Liver (tissue), 9 donors: ENCODE measurements around the gene FURIN. TPM values are rescaled to one million over a fixed set of nuclear protein-coding genes. Genes with fewer than 3 reads are reported as not detected.

Source experiments
- DNase-seq: peaks from one replicate; pipeline ENCODE4 v3.0.0-alpha.2; 2017; ENCODE audit warnings: low spot score
- H3K27ac ChIP-seq, 2 donors: one replicate each; pipeline ENCODE4 v1.7.0; 2013; ENCODE audit warnings: inconsistent platforms in 2 of 2, low read length in 2 of 2, control low read depth in 1 of 2, low read depth in 1 of 2, mild to moderate bottlenecking in 1 of 2
- H3K27me3 ChIP-seq, 4 donors: one replicate each; pipeline versions ENCODE4 v1.6.1 to v1.7.0; 2013; ENCODE audit warnings: low read length in 3 of 4, inconsistent platforms in 1 of 4, mild to moderate bottlenecking in 1 of 4, moderate library complexity in 1 of 4; ENCODE audit not compliant: control insufficient read depth in 4 of 4, insufficient read depth in 4 of 4
- H3K36me3 ChIP-seq, 4 donors: one replicate each; pipeline versions ENCODE4 v1.6.1 to v1.7.0; 2013; ENCODE audit warnings: low read length in 3 of 4, mild to moderate bottlenecking in 3 of 4, low read depth in 1 of 4, moderate library complexity in 1 of 4; ENCODE audit not compliant: control insufficient read depth in 4 of 4, insufficient read depth in 3 of 4
- H3K4me1 ChIP-seq, 4 donors: one replicate each; pipeline versions ENCODE4 v1.6.1 to v1.7.0; 2013; ENCODE audit warnings: low read length in 3 of 4, mild to moderate bottlenecking in 3 of 4, moderate library complexity in 1 of 4; ENCODE audit not compliant: control insufficient read depth in 4 of 4, insufficient read depth in 4 of 4
- H3K4me3 ChIP-seq, 3 donors: one replicate each; pipeline versions ENCODE4 v1.6.1 to v1.7.0; 2013; ENCODE audit warnings: low read length in 3 of 3, control low read depth in 1 of 3, low read depth in 1 of 3, mild to moderate bottlenecking in 1 of 3
- H3K9ac ChIP-seq, 2 donors: one replicate each; pipeline ENCODE4 v1.7.0; 2013; ENCODE audit warnings: low read length in 2 of 2, mild to moderate bottlenecking in 2 of 2, moderate library complexity in 2 of 2, control low read depth in 1 of 2, low read depth in 1 of 2
- H3K9me3 ChIP-seq, 4 donors: one replicate each; pipeline versions ENCODE4 v1.6.1 to v1.7.0; 2013; ENCODE audit warnings: low read length in 3 of 4; ENCODE audit not compliant: control insufficient read depth in 4 of 4
- EGR1 ChIP-seq, 2 donors: IDR thresholded peaks; 2 replicates each; pipeline ENCODE4 v1.6.1; 2016 to 2018; ENCODE audit warnings: antibody characterized with exemption in 2 of 2, low read depth in 2 of 2
- FOXA1 ChIP-seq: IDR thresholded peaks from 2 replicates; pipeline ENCODE4 v1.6.1; 2016; ENCODE audit warnings: antibody characterized with exemption
- FOXA2 ChIP-seq: IDR thresholded peaks from 2 replicates; pipeline ENCODE4 v1.6.1; 2016; ENCODE audit warnings: antibody characterized with exemption
- GABPA ChIP-seq, 2 donors: IDR thresholded peaks in 1 of 2; conservative IDR thresholded peaks in 1 of 2; 2 replicates each; pipeline ENCODE4 v1.6.1; 2016; ENCODE audit warnings: antibody characterized with exemption in 2 of 2, mild to moderate bottlenecking in 1 of 2, moderate library complexity in 1 of 2
- HNF4A ChIP-seq, 2 donors: conservative IDR thresholded peaks; 2 replicates each; pipeline ENCODE4 v1.6.1; 2016; ENCODE audit warnings: antibody characterized with exemption in 2 of 2, mild to moderate bottlenecking in 2 of 2
- HNF4G ChIP-seq: IDR thresholded peaks from 2 replicates; pipeline ENCODE4 v1.6.1; 2016; ENCODE audit warnings: antibody characterized with exemption
- JUND ChIP-seq, 2 donors: IDR thresholded peaks; 2 replicates each; pipeline ENCODE4 v1.6.1; 2016; ENCODE audit warnings: antibody characterized with exemption in 2 of 2
- NR2F2 ChIP-seq: IDR thresholded peaks from 2 replicates; pipeline ENCODE4 v1.6.1; 2016; ENCODE audit warnings: antibody characterized with exemption
- RAD21 ChIP-seq, 2 donors: IDR thresholded peaks; 2 replicates each; pipeline ENCODE4 v1.6.1; 2016; ENCODE audit warnings: antibody characterized with exemption in 2 of 2, mild to moderate bottlenecking in 2 of 2
- RXRA ChIP-seq, 2 donors: IDR thresholded peaks; 2 replicates each; pipeline ENCODE4 v1.6.1; 2017 to 2018; ENCODE audit warnings: antibody characterized with exemption in 2 of 2, mild to moderate bottlenecking in 1 of 2
- SP1 ChIP-seq: IDR thresholded peaks from 2 replicates; pipeline ENCODE4 v1.6.1; 2018; ENCODE audit warnings: antibody characterized with exemption, mild to moderate bottlenecking
- TAF1 ChIP-seq: conservative IDR thresholded peaks from 2 replicates; pipeline ENCODE4 v1.6.1; 2016; ENCODE audit warnings: antibody characterized with exemption, mild to moderate bottlenecking
- YY1 ChIP-seq: IDR thresholded peaks from 2 replicates; pipeline ENCODE4 v1.6.1; 2016; ENCODE audit warnings: antibody characterized with exemption, mild to moderate bottlenecking
- WGBS: extraction: QIAGEN DNeasy Blood & Tissue Kit; methylation state at CpG from one replicate; pipeline ENCODE4 v1.1.7; 2013; 5-methylcytosine and 5-hydroxymethylcytosine counted together
- polyA plus RNA-seq, 2 donors: library from polyadenylated mRNA; stranded (reverse) in 1 of 2; unstranded in 1 of 2; fragments of 200-250 nt in 1 of 2; fragments of >200 nt in 1 of 2; fragmentation: Nextera tagmentation in 1 of 2; extraction: Ambion mirVana in 1 of 2; gene quantifications; one replicate each; pipeline versions ENCODE4 v1.2.1 to v1.2.3, GENCODE V29; 2013 to 2015
- total RNA-seq, 2 donors: library from RNA; depleted of rRNA; stranded (reverse); fragments of >200 nt; gene quantifications; one replicate each; pipeline ENCODE4 v1.2.3, GENCODE V29; 2014
- TF ChIP-seq, protein P1 (sequence below): IDR thresholded peaks from 2 replicates; pipeline ENCODE4 v1.6.1; 2016; ENCODE audit warnings: antibody characterized with exemption
- TF ChIP-seq, protein P2 (sequence below): IDR thresholded peaks from 2 replicates; pipeline ENCODE4 v1.6.1; 2016; ENCODE audit warnings: antibody characterized with exemption
- TF ChIP-seq, protein P3 (sequence below): fragments of 150-350 bp; IDR thresholded peaks from 2 replicates; pipeline ENCODE4 v1.5.1; 2017; ENCODE audit warnings: improper control_type of control experiment, low read depth, low read length; ENCODE audit not compliant: missing input control
- TF ChIP-seq, protein P4 (sequence below): IDR thresholded peaks from 2 replicates; pipeline ENCODE4 v1.6.1; 2016; ENCODE audit warnings: antibody characterized with exemption, mild to moderate bottlenecking
- TF ChIP-seq, protein P5 (sequence below): IDR thresholded peaks from 2 replicates; pipeline ENCODE4 v1.6.1; 2016; ENCODE audit warnings: antibody characterized with exemption
- donor health status: healthy.
- donor health status: healthy.
- donor health status: healthy.
- donor health status: healthy.
- donor health status: healthy.

The FURIN gene
- total and polyA plus RNA-seq, 4 donors = 102 to 258 (median 164) TPM

DNA sequence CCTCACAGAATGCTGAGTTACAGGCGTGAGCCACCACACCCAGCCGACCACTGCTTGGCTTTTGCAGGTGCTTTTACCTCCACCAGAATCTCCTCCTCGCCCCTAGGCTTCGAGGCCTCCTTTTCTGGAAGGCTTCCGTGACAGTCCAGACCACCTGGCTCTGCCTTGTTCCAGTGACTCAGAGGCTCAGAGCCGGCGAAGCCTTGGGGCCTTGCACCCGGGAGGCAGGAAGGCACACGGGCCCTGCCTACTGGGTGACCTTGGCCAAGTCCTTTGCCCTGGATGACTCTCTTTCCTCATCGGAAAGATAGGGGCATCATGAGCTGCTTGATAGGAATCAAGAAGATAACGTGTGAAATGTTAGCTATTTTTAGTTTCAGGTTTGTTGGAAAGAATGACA lies 31.3 kb upstream of the FURIN start:
- Histone ChIP-seq H3K36me3 (no peaks in the 10 kb centered on the region), H3K9me3 (no peaks in the 10 kb centered on the region), H3K27me3 (no peaks in the 10 kb centered on the region), H3K9ac (no peak overlapping the region), H3K4me3 (no peak overlapping the region), H3K27ac (no peak overlapping the region), H3K4me1 (no peaks in the 10 kb centered on the region)
- TF ChIP-seq, protein P1, sequence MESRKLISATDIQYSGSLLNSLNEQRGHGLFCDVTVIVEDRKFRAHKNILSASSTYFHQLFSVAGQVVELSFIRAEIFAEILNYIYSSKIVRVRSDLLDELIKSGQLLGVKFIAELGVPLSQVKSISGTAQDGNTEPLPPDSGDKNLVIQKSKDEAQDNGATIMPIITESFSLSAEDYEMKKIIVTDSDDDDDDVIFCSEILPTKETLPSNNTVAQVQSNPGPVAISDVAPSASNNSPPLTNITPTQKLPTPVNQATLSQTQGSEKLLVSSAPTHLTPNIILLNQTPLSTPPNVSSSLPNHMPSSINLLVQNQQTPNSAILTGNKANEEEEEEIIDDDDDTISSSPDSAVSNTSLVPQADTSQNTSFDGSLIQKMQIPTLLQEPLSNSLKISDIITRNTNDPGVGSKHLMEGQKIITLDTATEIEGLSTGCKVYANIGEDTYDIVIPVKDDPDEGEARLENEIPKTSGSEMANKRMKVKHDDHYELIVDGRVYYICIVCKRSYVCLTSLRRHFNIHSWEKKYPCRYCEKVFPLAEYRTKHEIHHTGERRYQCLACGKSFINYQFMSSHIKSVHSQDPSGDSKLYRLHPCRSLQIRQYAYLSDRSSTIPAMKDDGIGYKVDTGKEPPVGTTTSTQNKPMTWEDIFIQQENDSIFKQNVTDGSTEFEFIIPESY = no peak
- no peak for TF ChIP-seq HNF4G
- TF ChIP-seq SP1 = no peak
- TF ChIP-seq TAF1 = no peak
- TF ChIP-seq YY1 = no peak
- TF ChIP-seq, protein P2, sequence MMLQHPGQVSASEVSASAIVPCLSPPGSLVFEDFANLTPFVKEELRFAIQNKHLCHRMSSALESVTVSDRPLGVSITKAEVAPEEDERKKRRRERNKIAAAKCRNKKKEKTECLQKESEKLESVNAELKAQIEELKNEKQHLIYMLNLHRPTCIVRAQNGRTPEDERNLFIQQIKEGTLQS = no peak
- TF ChIP-seq RXRA (IDR thresholded peaks at IDR 0.05) = no peak
- TF ChIP-seq, protein P3, sequence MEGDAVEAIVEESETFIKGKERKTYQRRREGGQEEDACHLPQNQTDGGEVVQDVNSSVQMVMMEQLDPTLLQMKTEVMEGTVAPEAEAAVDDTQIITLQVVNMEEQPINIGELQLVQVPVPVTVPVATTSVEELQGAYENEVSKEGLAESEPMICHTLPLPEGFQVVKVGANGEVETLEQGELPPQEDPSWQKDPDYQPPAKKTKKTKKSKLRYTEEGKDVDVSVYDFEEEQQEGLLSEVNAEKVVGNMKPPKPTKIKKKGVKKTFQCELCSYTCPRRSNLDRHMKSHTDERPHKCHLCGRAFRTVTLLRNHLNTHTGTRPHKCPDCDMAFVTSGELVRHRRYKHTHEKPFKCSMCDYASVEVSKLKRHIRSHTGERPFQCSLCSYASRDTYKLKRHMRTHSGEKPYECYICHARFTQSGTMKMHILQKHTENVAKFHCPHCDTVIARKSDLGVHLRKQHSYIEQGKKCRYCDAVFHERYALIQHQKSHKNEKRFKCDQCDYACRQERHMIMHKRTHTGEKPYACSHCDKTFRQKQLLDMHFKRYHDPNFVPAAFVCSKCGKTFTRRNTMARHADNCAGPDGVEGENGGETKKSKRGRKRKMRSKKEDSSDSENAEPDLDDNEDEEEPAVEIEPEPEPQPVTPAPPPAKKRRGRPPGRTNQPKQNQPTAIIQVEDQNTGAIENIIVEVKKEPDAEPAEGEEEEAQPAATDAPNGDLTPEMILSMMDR = no peak
- no peak for TF ChIP-seq RAD21 (IDR thresholded peaks at IDR 0.05)
- TF ChIP-seq JUND (IDR thresholded peaks at IDR 0.05) = no peak
- TF ChIP-seq FOXA2 = no peak
- TF ChIP-seq GABPA (IDR thresholded peaks at IDR 0.05 in 1 of 2, conservative IDR thresholded peaks at IDR 0.05 in 1 of 2) = no peak
- TF ChIP-seq, protein P4, sequence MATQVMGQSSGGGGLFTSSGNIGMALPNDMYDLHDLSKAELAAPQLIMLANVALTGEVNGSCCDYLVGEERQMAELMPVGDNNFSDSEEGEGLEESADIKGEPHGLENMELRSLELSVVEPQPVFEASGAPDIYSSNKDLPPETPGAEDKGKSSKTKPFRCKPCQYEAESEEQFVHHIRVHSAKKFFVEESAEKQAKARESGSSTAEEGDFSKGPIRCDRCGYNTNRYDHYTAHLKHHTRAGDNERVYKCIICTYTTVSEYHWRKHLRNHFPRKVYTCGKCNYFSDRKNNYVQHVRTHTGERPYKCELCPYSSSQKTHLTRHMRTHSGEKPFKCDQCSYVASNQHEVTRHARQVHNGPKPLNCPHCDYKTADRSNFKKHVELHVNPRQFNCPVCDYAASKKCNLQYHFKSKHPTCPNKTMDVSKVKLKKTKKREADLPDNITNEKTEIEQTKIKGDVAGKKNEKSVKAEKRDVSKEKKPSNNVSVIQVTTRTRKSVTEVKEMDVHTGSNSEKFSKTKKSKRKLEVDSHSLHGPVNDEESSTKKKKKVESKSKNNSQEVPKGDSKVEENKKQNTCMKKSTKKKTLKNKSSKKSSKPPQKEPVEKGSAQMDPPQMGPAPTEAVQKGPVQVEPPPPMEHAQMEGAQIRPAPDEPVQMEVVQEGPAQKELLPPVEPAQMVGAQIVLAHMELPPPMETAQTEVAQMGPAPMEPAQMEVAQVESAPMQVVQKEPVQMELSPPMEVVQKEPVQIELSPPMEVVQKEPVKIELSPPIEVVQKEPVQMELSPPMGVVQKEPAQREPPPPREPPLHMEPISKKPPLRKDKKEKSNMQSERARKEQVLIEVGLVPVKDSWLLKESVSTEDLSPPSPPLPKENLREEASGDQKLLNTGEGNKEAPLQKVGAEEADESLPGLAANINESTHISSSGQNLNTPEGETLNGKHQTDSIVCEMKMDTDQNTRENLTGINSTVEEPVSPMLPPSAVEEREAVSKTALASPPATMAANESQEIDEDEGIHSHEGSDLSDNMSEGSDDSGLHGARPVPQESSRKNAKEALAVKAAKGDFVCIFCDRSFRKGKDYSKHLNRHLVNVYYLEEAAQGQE = no peak
- no peak for TF ChIP-seq NR2F2
- no peak for TF ChIP-seq HNF4A (conservative IDR thresholded peaks at IDR 0.05)
- no peak for TF ChIP-seq FOXA1
- TF ChIP-seq, protein P5, sequence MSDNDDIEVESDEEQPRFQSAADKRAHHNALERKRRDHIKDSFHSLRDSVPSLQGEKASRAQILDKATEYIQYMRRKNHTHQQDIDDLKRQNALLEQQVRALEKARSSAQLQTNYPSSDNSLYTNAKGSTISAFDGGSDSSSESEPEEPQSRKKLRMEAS = no peak
- no peak for TF ChIP-seq EGR1 (IDR thresholded peaks at IDR 0.05; ENCODE audit: low read depth in 2 of 2)
- DNase-seq = no peak
- WGBS = 88% methylated on average over 11 of the region's 11 CpGs
